ENCODE measurements around the gene GRPEL1.

The GRPEL1 gene

DNA sequence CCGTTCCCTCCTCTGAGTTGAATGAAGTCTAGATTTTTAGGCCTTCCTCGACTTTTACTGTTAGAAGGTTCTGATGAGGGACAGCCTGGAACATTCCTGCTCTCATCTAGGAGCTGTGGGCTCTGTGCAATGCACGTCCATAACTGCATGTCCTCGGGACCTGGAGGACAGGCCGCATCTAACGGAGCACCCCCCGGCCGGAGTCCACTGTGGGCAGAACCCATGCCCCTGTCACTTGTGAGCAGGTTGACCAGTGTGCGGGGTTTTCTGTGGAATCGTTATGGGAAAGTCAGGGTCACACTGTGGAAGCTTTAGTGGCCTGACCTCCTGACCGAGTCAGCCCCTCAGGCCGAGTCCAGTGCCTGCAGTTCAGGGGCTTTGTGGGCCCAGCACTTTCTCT lies 44.0 kb downstream of the GRPEL1 start:
- Histone ChIP-seq H3K36me3 (ENCODE audit: control insufficient read depth, insufficient read depth, low read length) (no peaks in the 10 kb centered on the region), H3K9me3 (ENCODE audit: control insufficient read depth, low read length) (no peaks in the 10 kb centered on the region), H3K79me2 (no peaks in the 10 kb centered on the region), H3K4me3 (ENCODE audit: low read depth, low read length) (no peak overlapping the region), H3K27me3 (ENCODE audit: control insufficient read depth, insufficient read depth, low read length) (no peaks in the 10 kb centered on the region), H2AFZ (no peak overlapping the region), H3K27ac (no peak overlapping the region), H3K4me2 (ENCODE audit: low read length) (no peak overlapping the region), H3K9ac (no peak overlapping the region), H3K4me1 (no peaks in the 10 kb centered on the region)
- TF ChIP-seq, protein P1, sequence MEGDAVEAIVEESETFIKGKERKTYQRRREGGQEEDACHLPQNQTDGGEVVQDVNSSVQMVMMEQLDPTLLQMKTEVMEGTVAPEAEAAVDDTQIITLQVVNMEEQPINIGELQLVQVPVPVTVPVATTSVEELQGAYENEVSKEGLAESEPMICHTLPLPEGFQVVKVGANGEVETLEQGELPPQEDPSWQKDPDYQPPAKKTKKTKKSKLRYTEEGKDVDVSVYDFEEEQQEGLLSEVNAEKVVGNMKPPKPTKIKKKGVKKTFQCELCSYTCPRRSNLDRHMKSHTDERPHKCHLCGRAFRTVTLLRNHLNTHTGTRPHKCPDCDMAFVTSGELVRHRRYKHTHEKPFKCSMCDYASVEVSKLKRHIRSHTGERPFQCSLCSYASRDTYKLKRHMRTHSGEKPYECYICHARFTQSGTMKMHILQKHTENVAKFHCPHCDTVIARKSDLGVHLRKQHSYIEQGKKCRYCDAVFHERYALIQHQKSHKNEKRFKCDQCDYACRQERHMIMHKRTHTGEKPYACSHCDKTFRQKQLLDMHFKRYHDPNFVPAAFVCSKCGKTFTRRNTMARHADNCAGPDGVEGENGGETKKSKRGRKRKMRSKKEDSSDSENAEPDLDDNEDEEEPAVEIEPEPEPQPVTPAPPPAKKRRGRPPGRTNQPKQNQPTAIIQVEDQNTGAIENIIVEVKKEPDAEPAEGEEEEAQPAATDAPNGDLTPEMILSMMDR (IDR thresholded peaks at IDR 0.05): no peak

GRCh38 chr4:7023486-7023885 lies 44.4 kb downstream of the GRPEL1 start:
- Histone ChIP-seq H2AFZ (no peak overlapping the region), H3K4me2 (ENCODE audit: low read length) (no peak overlapping the region), H3K9me3 (ENCODE audit: control insufficient read depth, low read length) (no peaks in the 10 kb centered on the region), H3K4me3 (ENCODE audit: low read depth, low read length) (no peak overlapping the region), H3K27me3 (ENCODE audit: control insufficient read depth, insufficient read depth, low read length) (no peaks in the 10 kb centered on the region), H3K36me3 (ENCODE audit: control insufficient read depth, insufficient read depth, low read length) (no peaks in the 10 kb centered on the region), H3K4me1 (no peaks in the 10 kb centered on the region), H3K79me2 (no peaks in the 10 kb centered on the region), H3K27ac (no peak overlapping the region), H3K9ac (no peak overlapping the region)
- TF ChIP-seq, protein P1 (IDR thresholded peaks at IDR 0.05): no peak

- Histone ChIP-seq H3K9me3 (ENCODE audit: control insufficient read depth, low read length) (no peaks in the 10 kb centered on the region), H2AFZ (no peak overlapping the region), H3K4me2 (ENCODE audit: low read length) (no peak overlapping the region), H3K4me3 (ENCODE audit: low read depth, low read length) (no peak overlapping the region), H3K4me1 (no peaks in the 10 kb centered on the region), H3K27ac (no peak overlapping the region), H3K27me3 (ENCODE audit: control insufficient read depth, insufficient read depth, low read length) (no peaks in the 10 kb centered on the region), H3K36me3 (ENCODE audit: control insufficient read depth, insufficient read depth, low read length) (no peaks in the 10 kb centered on the region), H3K9ac (no peak overlapping the region), H3K79me2 (no peaks in the 10 kb centered on the region)
- TF ChIP-seq, protein P1 (IDR thresholded peaks at IDR 0.05): no peak
These were observed 45.8 kb downstream of the GRPEL1 start for GRCh38 chr4:7021930-7022664.

GRCh38 chr4:7021355-7021754 lies 46.5 kb downstream of the GRPEL1 start:
- H3K36me3 ChIP-seq (ENCODE audit: control insufficient read depth, insufficient read depth, low read length): no peaks in the 10 kb centered on the region
- no peak overlapping the region for H3K4me3 ChIP-seq (ENCODE audit: low read depth, low read length)
- H3K9me3 ChIP-seq (ENCODE audit: control insufficient read depth, low read length): no peaks in the 10 kb centered on the region
- no peak overlapping the region for H2AFZ ChIP-seq
- H3K27me3 ChIP-seq (ENCODE audit: control insufficient read depth, insufficient read depth, low read length): no peaks in the 10 kb centered on the region
- H3K79me2 ChIP-seq: no peaks in the 10 kb centered on the region
- no peak overlapping the region for H3K27ac ChIP-seq
- no peaks in the 10 kb centered on the region for H3K4me1 ChIP-seq
- no peak overlapping the region for H3K4me2 ChIP-seq (ENCODE audit: low read length)
- H3K9ac ChIP-seq: no peak overlapping the region
- TF ChIP-seq, protein P1 (IDR thresholded peaks at IDR 0.05): no peak

- TF ChIP-seq, protein P1 (IDR thresholded peaks at IDR 0.05): no peak
- Histone ChIP-seq H3K4me2 (ENCODE audit: low read length) (no peak overlapping the region), H3K9ac (no peak overlapping the region), H3K4me1 (no peaks in the 10 kb centered on the region), H3K36me3 (ENCODE audit: control insufficient read depth, insufficient read depth, low read length) (no peaks in the 10 kb centered on the region), H3K27ac (no peak overlapping the region), H3K79me2 (no peaks in the 10 kb centered on the region), H3K27me3 (ENCODE audit: control insufficient read depth, insufficient read depth, low read length) (no peaks in the 10 kb centered on the region), H2AFZ (no peak overlapping the region), H3K9me3 (ENCODE audit: control insufficient read depth, low read length) (no peaks in the 10 kb centered on the region), H3K4me3 (ENCODE audit: low read depth, low read length) (no peak overlapping the region)
These were observed 47.0 kb downstream of the GRPEL1 start for GRCh38 chr4:7020856-7021255.
